HG02884 (cell line): ENCODE measurements around the gene DLGAP1.
"Not testable (repeated sequence)": the region's sequence is repeated elsewhere in the genome, so short reads cannot be mapped to it uniquely, and the experiment has no call there.

Experiments
- ATAC-seq: cut with Tn5 transposase; IDR thresholded peaks from one replicate; pipeline ENCODE4 v1.9.1; 2021; ENCODE audit warnings: mild to moderate bottlenecking, moderate library complexity; ENCODE audit not compliant: unreplicated experiment

DLGAP1 gene

GRCh38 chr18:3493501-3494244 lies 961.4 kb downstream of the DLGAP1 start:
- ATAC-seq = no peak

- ATAC-seq = no peak
Measured at GRCh38 chr18:3492721-3493120, 962.4 kb downstream of the DLGAP1 start.

- ATAC-seq = no peak
Measured at GRCh38 chr18:3491981-3492555, 963.0 kb downstream of the DLGAP1 start.

- no peak for ATAC-seq
Measured at GRCh38 chr18:3489462-3489861, 965.6 kb downstream of the DLGAP1 start.

- no peak for ATAC-seq
Measured at GRCh38 chr18:3486512-3486911, 968.6 kb downstream of the DLGAP1 start.

- no peak for ATAC-seq
Measured at GRCh38 chr18:3485153-3486149, 969.7 kb downstream of the DLGAP1 start.

- no peak for ATAC-seq
Measured at GRCh38 chr18:3482258-3482657, 972.8 kb downstream of the DLGAP1 start.

- ATAC-seq = peak; percentile 59
Measured at GRCh38 chr18:3481696-3482210, 973.4 kb downstream of the DLGAP1 start.

- ATAC-seq = no peak
Measured at GRCh38 chr18:3480827-3481573, 974.1 kb downstream of the DLGAP1 start.

GRCh38 chr18:3479978-3480509 lies 975.1 kb downstream of the DLGAP1 start:
- ATAC-seq = no peak

GRCh38 chr18:3478262-3478978 lies 976.7 kb downstream of the DLGAP1 start:
- no peak for ATAC-seq

GRCh38 chr18:3472681-3473544 lies 982.2 kb downstream of the DLGAP1 start:
- no peak for ATAC-seq

GRCh38 chr18:3472121-3472520 lies 983.0 kb downstream of the DLGAP1 start:
- not testable (repeated sequence) for ATAC-seq

GRCh38 chr18:3471141-3471648 lies 983.9 kb downstream of the DLGAP1 start:
- ATAC-seq = no peak

GRCh38 chr18:3468833-3469232 lies 986.3 kb downstream of the DLGAP1 start:
- ATAC-seq = no peak

GRCh38 chr18:3468066-3468705 lies 986.9 kb downstream of the DLGAP1 start:
- ATAC-seq = no peak

GRCh38 chr18:3466872-3467271 lies 988.2 kb downstream of the DLGAP1 start:
- ATAC-seq = no peak

- no peak for ATAC-seq
Measured at GRCh38 chr18:3466045-3466444, 989.1 kb downstream of the DLGAP1 start.
